Stomach (tissue), 9 donors: Measurements from ENCODE around the gene TIMM17A. TPM values are rescaled to one million over a fixed set of nuclear protein-coding genes. Genes with fewer than 3 reads are reported as not detected.

ENCODE experiments used
- DNase-seq, 2 donors: peaks; one replicate each; pipeline versions ENCODE4 v3.0.0 to v3.0.0-alpha.2; 2013 to 2019
- H3K27ac ChIP-seq, 5 donors: fragments of 200-600 bp in 4 of 5; sonication (generic) in 4 of 5; one replicate each; pipeline ENCODE4 v1.5.1; 2013 to 2019; ENCODE audit warnings: mild to moderate bottlenecking in 1 of 5, moderate library complexity in 1 of 5
- H3K27me3 ChIP-seq, 3 donors: fragments of 200-600 bp; sonication (generic); one replicate each; pipeline ENCODE4 v1.5.1; 2017 to 2019; ENCODE audit warnings: mixed run types in 1 of 3
- H3K36me3 ChIP-seq, 4 donors: fragments of 200-600 bp; sonication (generic); 1 replicate in 3 of 4; 2 replicates in 1 of 4; pipeline ENCODE4 v1.5.1; 2016 to 2019
- H3K4me1 ChIP-seq, 4 donors: fragments of 200-600 bp; sonication (generic); one replicate each; pipeline ENCODE4 v1.5.1; 2016 to 2019
- H3K4me3 ChIP-seq, 4 donors: fragments of 200-600 bp; sonication (generic) in 3 of 4; one replicate each; pipeline ENCODE4 v1.5.1; 2016 to 2019; ENCODE audit warnings: mild to moderate bottlenecking in 1 of 4
- H3K9me3 ChIP-seq, 4 donors: fragments of 200-600 bp; sonication (generic); one replicate each; pipeline ENCODE4 v1.5.1; 2016 to 2019
- EP300 ChIP-seq: sonication (generic); formaldehyde crosslinking; IDR thresholded peaks from one replicate; pipeline ENCODE4 v1.6.1; 2017; ENCODE audit warnings: antibody characterized with exemption
- POLR2A ChIP-seq, 4 donors: fragments of 450-650 bp; IDR thresholded peaks; one replicate each; pipeline ENCODE4 v1.6.1; 2016; ENCODE audit warnings: antibody characterized with exemption in 4 of 4, control low read depth in 2 of 4, mild to moderate bottlenecking in 1 of 4, moderate library complexity in 1 of 4
- POLR2AphosphoS5 ChIP-seq, 3 donors: sonication (generic); formaldehyde crosslinking; IDR thresholded peaks; one replicate each; pipeline ENCODE4 v1.6.1; 2016; ENCODE audit warnings: antibody characterized with exemption in 3 of 3
- WGBS, 5 donors: extraction: QIAGEN DNeasy Blood & Tissue Kit in 3 of 5; methylation state at CpG; one replicate each; pipeline versions ENCODE4 v1.1.5 to v1.1.7; 2013 to 2018; 5-methylcytosine and 5-hydroxymethylcytosine counted together
- intact Hi-C: fragments of 100-400 bp; cut with DNase I; formaldehyde crosslinking; loops from one replicate; pipeline ENCODE4 v1.15.1; 2023; ENCODE audit warnings: low total_unique reads
- polyA plus RNA-seq, 3 donors: library from polyadenylated mRNA; stranded (reverse); fragments of 200-250 nt; gene quantifications; one replicate each; pipeline ENCODE4 v1.2.3, GENCODE V29; 2013
- total RNA-seq, 5 donors: library from RNA; depleted of rRNA; stranded (reverse); fragments of >200 nt; gene quantifications; one replicate each; pipeline versions ENCODE4 v1.1.0 to v1.2.3, GENCODE V29; 2014 to 2016
- TF ChIP-seq, protein P1 (sequence below), 7 experiments: fragments of 450-650 bp in 4 of 7; fragments of 200-600 bp in 3 of 7; sonication (generic) in 3 of 7; IDR thresholded peaks; one replicate each; pipeline ENCODE4 v1.5.1; 2016 to 2019; ENCODE audit warnings: antibody characterized with exemption in 7 of 7, control low read depth in 2 of 7, mild to moderate bottlenecking in 1 of 7
- donor health status: healthy with polysubstance abuse.
- donor health status: Bipolar disorder and iron deficiency.
- donor health status: healthy.

TIMM17A gene
- total and polyA plus RNA-seq, 8 donors: 3.2 to 48.8 (median 29.5) TPM

DNA sequence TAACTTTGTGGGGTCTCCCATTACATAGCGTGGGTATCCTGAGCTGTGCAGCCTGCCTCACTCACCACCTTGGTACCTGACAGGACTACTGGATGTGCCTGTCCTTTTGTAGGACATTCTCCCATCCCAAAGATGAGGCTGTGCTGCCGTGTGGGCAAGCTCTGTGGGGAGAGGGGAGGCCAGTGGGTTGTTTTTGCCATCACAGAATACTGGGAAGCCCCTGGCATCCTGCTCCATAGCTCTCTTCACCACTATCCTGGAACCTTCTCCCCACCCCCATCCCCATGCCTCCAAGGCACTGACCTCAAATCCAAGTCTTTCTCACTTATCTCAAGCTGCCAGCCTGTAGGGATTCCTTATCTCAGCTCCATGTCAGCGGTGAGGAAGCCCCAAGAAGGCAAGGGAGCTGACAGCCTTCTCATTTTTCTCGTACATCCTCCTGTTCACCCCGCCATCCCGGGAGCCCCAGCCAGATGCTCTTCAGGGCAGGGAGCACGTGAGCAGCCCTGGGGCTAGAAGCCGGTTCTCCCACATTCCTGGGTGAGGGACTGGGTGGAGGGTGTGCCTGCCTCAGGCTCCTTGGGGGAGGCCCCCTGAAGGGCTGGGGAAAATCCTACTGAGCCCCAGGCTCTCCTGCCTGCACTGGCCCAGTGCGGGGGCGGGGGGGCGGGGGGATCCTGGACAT, 52.6 kb downstream of the TIMM17A start:
- no peaks in the 10 kb centered on the region for H3K9me3 ChIP-seq
- DNase-seq: peak; percentile 92 to 96
- peak overlapping the region in 1 of 4 donors; percentile 32 for H3K4me3 ChIP-seq
- peaks cover 11 to 36% (median 19%) of the 10 kb centered on the region in 4 donors for H3K4me1 ChIP-seq
- intact Hi-C loops: no loop called here
- peak overlapping the region; percentile 76 to 94 (median 92) for H3K27ac ChIP-seq
- TF ChIP-seq EP300 (no peak), POLR2A (IDR thresholded peaks at IDR 0.05) (no peak), POLR2AphosphoS5 (IDR thresholded peaks at IDR 0.05) (peak in 2 of 3 donors; percentile 75 to 85)
- TF ChIP-seq, protein P1, sequence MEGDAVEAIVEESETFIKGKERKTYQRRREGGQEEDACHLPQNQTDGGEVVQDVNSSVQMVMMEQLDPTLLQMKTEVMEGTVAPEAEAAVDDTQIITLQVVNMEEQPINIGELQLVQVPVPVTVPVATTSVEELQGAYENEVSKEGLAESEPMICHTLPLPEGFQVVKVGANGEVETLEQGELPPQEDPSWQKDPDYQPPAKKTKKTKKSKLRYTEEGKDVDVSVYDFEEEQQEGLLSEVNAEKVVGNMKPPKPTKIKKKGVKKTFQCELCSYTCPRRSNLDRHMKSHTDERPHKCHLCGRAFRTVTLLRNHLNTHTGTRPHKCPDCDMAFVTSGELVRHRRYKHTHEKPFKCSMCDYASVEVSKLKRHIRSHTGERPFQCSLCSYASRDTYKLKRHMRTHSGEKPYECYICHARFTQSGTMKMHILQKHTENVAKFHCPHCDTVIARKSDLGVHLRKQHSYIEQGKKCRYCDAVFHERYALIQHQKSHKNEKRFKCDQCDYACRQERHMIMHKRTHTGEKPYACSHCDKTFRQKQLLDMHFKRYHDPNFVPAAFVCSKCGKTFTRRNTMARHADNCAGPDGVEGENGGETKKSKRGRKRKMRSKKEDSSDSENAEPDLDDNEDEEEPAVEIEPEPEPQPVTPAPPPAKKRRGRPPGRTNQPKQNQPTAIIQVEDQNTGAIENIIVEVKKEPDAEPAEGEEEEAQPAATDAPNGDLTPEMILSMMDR (IDR thresholded peaks at IDR 0.05): no peak
- peaks cover 33 to 61% (median 52%) of the 10 kb centered on the region in 4 donors for H3K36me3 ChIP-seq
- H3K27me3 ChIP-seq: no peaks in the 10 kb centered on the region
- WGBS, 5 donors: 25 to 54% (median 38%) methylated on average over 10 to 11 of the region's 11 CpGs

DNA sequence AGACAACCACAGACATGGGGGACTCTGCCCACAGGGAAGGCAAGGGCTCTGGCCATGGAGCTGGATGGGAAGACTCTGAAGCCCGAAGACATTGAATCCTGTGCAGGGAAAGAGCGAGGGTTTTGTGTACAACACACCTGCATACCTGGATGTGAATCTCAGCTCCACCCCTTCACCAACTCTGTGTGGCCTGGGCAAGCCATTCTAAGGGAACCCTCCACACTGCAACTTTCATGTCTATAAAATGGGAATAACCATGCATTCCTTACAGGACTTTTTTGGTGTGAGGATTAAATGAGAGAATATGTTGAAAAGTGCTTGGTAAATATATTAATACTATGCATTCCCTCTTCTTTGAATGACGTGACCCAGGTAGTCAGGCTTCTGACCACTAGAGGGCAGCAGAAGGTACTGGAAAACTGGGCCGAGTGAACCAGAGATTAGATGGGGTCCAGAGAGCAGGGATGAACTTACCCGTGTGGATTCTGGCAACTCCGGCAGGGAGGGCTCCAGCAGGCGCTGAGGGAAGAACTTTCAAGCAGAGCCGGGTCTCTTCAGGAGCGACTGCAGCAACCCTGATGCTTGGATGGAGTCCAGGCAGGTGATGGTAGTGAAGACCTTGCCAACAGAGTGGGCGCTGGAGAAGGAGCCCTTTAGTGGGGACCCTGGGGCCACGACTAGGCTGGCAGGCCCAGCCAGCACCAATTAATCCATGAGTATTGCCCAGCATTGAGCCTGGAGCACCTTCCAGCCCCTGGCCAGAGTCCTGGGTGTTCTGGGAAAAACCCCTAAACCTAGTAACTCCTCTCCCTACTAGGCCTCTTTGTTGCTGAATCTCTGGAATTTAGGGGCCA, 54.2 kb downstream of the TIMM17A start:
- Histone ChIP-seq H3K27ac (peak overlapping the region; percentile 86 to 95 (median 94)), H3K9me3 (no peaks in the 10 kb centered on the region), H3K27me3 (no peaks in the 10 kb centered on the region), H3K36me3 (peaks cover 31 to 61% (median 51%) of the 10 kb centered on the region in 4 donors), H3K4me3 (peak overlapping the region in 2 of 4 donors; percentile 22 to 32), H3K4me1 (peaks cover 11 to 36% (median 19%) of the 10 kb centered on the region in 4 donors)
- no peak for TF ChIP-seq POLR2A (IDR thresholded peaks at IDR 0.05)
- peak in 1 of 3 donors; percentile 64 for TF ChIP-seq POLR2AphosphoS5 (IDR thresholded peaks at IDR 0.05)
- TF ChIP-seq, protein P1 (IDR thresholded peaks at IDR 0.05): peak in 5 of 7 experiments; percentile 76 to 96 (median 87)
- TF ChIP-seq EP300: no peak
- 6 to 12% (median 9%) methylated on average over 10 to 11 of the region's 11 CpGs for WGBS, 5 donors
- peak; percentile 89 to 95 for DNase-seq
- intact Hi-C loops: loop anchor here (5.0 kb wide), 1 partner anchor 123 kb away; no protein-coding TSS in a partner anchor

DNA sequence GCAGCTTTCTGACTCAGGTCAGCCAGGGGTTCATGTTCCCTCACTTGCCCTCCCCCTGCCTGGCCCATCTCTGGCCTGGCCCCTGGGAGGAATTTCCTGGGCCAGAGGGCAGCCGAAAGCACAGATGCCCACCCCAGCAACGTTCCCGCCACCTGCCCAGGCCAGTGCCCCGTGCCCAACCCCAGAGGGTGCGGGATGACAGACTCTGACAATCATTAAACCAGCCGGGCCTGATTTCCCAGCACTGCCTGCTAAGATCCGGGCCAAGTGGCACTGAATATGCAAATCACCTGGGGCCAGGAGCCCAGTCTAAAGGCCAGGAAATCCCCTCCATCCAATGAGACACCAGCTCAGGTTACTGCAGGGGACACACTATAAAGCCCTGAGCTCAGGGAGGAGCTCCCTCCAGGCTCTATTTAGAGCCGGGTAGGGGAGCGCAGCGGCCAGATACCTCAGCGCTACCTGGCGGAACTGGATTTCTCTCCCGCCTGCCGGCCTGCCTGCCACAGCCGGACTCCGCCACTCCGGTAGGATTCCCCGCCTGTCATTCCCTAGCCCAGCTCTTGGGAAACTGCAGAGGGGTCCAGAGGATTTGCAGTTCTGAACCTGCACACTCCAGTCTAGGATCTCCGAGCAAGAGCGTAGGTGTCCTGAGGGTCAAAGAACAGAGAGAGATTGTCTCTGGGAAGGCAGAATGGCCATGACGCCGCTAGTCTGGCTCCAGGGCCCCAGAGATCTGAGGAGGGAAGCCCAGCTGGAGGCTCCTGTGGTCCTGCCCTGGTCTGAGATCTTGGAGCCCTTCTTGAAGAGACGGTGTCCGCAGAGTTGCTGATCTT, 55.1 kb downstream of the TIMM17A start, which contains the start of gene ELF3:
TSS of gene ELF3 (plus strand) at position 408 of the 836 bp plus-strand sequence. CDS start 550 bp downstream, outside the sequence.
- H3K27me3 ChIP-seq: no peaks in the 10 kb centered on the region
- H3K9me3 ChIP-seq: no peaks in the 10 kb centered on the region
- DNase-seq: peak; percentile 95 to 97
- intact Hi-C loops: loop anchor here (5.0 kb wide), 1 partner anchor 122 kb away; no protein-coding TSS in a partner anchor
- H3K4me3 ChIP-seq: peak within 1 kb of the TSS; percentile 45 to 64 (median 59)
- H3K27ac ChIP-seq: peak within 1 kb of the TSS; percentile 88 to 95 (median 94)
- H3K36me3 ChIP-seq: peaks cover 32 to 59% (median 51%) of the 10 kb centered on the region in 4 donors
- WGBS, 5 donors: 27 to 59% (median 42%) methylated on average over 13 to 24 of the region's 24 CpGs
- TF ChIP-seq EP300 (no peak), POLR2AphosphoS5 (IDR thresholded peaks at IDR 0.05) (peak in 2 of 3 donors; percentile 98 to 99), POLR2A (IDR thresholded peaks at IDR 0.05) (peak in 2 of 4 donors; percentile 88)
- TF ChIP-seq, protein P1 (IDR thresholded peaks at IDR 0.05): peak in 1 of 7 experiments; percentile 13
- peaks cover 11 to 42% (median 25%) of the 10 kb centered on the region in 4 donors for H3K4me1 ChIP-seq
